NAMALWA (cell line): Measurements from ENCODE around the gene ABCC5.
"Not testable (repeated sequence)": the region's sequence is repeated elsewhere in the genome, so short reads cannot be mapped to it uniquely, and the experiment has no call there.

ENCODE experiments used
- DNase-seq: peaks from one replicate; pipeline ENCODE4 v3.0.0-alpha.2; 2015; ENCODE audit warnings: low spot score

ABCC5 gene

DNA sequence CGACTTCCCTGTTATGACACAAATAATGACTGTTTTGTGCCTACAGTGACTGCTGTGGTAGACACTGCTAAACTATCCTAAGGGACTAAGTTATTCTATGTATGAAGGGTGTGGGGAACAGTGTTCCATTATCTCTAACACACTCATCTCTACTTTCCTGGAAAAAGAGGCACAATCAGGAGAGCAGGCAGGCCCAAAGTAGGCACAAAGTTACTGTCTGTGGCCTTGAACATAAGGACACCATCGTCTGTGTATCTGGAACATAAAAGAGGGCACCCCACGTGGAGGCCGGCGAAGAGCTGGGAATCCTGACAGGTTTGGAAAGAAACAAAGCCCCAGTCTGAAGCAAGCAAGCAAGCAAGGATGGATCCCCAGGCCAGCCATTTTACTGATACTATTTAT is 1.5 kb downstream of the ABCC5 start:
- no peak for DNase-seq

DNA sequence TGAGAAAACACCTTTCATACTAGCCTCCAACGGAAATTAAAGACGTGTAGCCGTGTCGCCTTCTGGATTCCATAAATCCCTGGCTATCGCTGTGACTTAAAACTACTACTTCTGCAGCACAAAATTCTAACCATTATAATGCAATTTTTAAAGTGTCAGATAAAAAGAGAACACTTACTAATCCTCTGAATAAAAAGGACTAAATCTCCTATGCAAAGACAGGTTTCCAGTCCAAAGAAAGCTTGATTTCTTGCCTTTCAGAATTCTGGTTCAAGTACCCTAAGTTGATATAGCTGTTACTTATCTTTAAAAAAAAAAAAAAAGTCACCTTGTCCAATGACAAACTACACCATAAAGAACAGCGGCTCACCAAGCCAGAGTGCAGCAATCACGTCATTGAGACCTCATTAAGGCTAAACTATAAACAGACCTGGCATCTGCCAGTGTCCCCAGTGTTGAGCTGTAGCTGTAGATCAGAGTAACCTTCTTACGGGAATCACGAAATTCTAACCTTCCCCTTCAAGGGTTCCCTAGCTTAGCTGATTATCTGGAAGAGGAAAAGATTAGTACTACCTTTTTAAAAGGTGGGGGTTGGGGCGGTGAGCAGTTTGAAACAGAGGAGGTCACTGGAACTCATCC is 2.2 kb downstream of the ABCC5 start:
- no peak for DNase-seq

- DNase-seq: no peak
These were observed 5.5 kb downstream of the ABCC5 start for GRCh38 chr3:184011937-184012889.

DNA sequence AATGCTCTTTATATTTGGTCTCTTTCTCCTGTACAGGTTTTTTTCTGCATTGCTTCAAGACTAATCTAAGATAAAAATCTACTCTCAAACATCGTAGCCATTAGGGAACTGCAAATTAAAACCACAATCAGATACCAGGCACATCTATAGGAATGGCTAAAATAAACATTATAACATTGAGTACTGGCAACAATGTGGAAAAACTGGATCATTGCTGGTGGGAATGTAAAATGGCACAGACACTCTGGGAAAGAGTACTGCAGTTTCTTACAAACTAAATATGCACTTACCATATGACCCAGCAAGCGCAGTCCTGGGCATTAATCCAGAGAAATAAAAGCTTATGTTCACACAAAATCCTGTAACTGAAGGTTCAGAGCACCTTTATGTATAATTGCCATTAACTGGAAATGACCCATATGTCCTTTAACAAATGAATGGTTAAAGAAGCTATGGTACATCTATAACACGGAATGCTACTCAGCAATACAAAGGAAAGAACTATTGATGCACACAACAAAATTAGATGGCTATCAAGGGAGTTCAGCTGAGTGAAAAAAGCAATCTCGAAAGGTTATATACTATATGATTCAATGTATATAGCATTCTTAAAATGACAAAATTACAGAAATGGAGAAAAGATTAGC is 6.3 kb downstream of the ABCC5 start:
- no peak for DNase-seq

- DNase-seq: peak; percentile 41
These were observed 9.5 kb downstream of the ABCC5 start for GRCh38 chr3:184008161-184008560.

DNA sequence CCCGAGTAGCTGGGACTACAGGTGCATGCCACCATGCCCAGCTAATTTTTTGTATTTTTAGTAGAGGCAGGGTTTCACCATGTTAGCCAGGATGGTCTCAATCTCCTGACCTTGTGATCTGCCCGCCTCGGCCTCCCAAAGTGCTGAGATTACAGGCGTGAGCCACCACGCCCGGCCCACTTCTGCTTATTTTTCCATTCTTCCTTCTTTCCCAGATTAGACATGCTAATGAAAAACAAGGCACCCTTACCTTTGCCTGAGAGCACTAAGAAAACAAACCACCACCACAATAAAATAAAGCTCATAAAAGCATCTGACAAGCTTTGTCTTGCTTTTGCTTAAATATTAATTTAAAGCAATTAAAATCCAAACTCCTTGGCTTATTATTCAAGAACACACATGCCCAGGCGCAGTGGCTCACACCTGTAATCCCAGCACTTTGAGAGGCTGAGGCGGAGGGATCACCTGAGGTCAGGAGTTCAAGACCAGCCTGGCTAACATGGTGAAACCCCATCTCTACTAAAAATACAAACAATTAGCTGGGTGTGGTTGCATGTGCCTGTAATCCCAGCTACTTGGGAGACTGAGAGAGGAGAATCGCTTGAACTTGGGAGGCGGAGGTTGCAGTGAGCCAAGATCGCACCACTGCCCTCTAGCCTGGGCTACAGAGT is 10.4 kb downstream of the ABCC5 start:
- not testable (repeated sequence) for DNase-seq

DNA sequence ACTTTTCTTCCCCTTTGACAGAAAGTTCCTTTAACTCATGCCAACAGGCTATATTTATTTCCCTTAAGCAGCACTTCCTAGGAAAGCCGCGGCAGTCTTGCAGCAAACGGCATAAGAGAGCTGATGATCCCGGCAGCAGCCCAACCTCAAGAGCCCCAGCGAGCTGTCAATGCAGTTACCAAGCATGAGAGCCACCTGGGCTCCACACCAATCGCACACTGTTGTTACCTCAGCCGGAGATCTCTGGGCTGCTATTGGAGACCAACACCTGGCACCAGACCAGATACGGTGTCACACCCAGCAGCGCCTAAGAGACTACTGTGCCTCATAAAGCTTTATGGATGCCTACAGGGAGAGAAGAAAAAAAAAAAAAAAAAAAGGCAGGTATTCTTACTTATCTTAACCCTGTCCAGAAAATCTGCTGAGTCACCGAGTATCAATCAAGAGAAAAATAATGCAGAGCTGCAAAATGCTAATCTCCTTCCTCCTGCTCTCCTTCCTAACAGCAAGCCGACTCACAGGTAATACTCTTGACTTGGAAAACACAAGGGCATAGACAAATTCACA is 11.7 kb downstream of the ABCC5 start:
- peak; percentile 79 for DNase-seq

DNA sequence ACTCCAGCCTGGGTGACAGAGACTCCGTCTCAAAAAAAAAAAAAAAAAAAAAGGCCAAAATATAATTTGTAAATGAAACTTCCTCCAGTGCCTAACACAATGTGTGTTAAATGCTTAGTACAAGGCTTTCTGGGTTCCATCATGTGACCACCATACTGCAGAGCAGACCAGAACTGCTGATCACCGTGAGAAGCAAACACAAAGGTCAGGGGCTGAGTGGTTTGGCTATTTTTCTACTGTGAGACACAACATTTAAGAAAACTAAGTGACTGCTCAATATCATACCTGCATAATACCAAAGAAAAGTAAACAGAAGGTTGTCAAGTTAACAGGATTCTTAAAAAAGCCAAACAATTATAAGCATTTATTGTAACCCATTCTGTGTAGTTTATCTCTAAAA is 13.2 kb downstream of the ABCC5 start:
- no peak for DNase-seq

GRCh38 chr3:184003187-184003967 is 14.3 kb downstream of the ABCC5 start:
- no peak for DNase-seq

- no peak for DNase-seq
These were observed 15.2 kb downstream of the ABCC5 start for GRCh38 chr3:184002469-184002868.

DNA sequence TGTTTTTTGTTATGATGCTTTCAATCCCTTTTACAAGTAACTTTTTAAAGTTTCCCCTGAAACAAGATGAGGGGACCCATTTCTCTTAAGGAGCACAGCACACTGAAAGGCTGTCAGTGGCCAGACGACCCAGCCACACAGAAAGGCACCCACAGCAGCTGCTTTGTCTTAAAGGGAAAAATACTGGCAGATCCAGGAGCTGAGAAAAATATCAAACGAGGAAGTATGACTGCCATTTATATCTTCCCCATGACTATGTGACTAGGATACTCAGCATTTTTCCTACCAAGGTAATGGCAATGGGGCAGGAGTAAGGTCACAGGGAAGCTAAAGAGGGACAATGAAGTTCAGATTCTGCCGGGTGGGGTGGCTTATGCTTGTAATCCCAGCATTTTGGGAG is 15.9 kb downstream of the ABCC5 start:
- DNase-seq: no peak

GRCh38 chr3:183991403-183991802 is 26.3 kb downstream of the ABCC5 start:
- DNase-seq: no peak

GRCh38 chr3:183988216-183988790 is 29.4 kb downstream of the ABCC5 start:
- no peak for DNase-seq

- no peak for DNase-seq
These were observed 30.6 kb downstream of the ABCC5 start for GRCh38 chr3:183987000-183987600.

DNA sequence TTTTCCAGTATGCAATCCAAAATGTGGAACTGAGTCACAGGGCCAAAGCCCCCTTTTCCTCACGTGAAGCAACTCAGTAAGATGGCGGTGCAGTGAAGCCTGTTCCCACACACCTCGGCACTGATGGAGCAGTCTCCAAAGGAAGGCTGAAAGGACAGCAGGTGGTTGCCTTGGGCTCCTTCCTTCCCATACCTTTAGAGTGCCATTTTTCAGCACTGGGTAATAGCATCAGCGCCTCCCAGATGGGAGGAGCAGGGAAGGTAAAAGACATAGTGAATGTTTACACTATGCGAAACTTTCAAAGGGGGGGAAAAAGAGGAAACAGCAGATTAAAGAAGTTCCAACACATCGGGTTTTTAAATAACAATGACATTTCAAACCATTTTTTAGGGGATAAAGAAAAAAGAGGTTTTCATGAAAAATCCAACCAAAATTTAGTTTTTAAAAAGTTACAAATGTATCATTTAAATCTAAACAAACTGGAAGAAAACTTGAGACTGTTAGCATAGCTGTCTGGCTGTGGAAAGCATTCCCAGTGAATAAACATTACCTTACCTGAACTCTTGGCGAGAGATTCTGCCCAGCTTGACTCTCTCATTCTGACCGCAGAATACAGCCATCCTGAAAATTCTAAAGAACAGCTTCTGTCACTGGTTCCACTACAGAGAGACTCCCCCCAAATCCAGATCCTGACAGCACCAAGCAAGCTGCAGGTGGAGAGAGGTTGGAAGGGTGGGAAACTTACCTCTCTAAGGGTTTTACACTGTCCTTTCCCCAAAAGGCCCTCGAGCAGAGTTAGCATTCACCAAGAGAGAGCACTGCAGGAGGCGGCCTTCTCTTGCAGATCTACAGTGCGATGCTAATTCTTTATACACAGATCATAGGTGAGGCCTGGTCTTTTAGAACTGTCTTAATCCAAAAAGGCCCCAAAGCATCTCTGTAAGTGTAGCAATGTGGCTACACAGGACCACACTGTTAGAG is 32.6 kb downstream of the ABCC5 start:
- DNase-seq: no peak

- DNase-seq: no peak
These were observed 33.5 kb downstream of the ABCC5 start for GRCh38 chr3:183984127-183984740.

- DNase-seq: no peak
These were observed 35.6 kb downstream of the ABCC5 start for GRCh38 chr3:183981990-183982644.

GRCh38 chr3:183980403-183980802 is 37.3 kb downstream of the ABCC5 start:
- no peak for DNase-seq
